HEK293 (cell line): ENCODE measurements around the gene STON2.
A peak's percentile ranks its signal among the peaks of the same experiment; 100 is the strongest.

Experiments
- BCL11A ChIP-seq: fragments of 450-650 bp; formaldehyde crosslinking; IDR thresholded peaks from 2 replicates; pipeline ENCODE4 v1.5.1; 2016; ENCODE audit warnings: low read depth, missing biosample characterization, missing genetic modification characterization
- KLF1 ChIP-seq: fragments of 450-650 bp; formaldehyde crosslinking; IDR thresholded peaks from 2 replicates; pipeline ENCODE4 v1.5.1; 2016; ENCODE audit warnings: missing biosample characterization, missing genetic modification characterization
- KLF16 ChIP-seq: fragments of 450-650 bp; formaldehyde crosslinking; IDR thresholded peaks from 2 replicates; pipeline ENCODE4 v1.5.1; 2017; ENCODE audit warnings: missing biosample characterization, missing genetic modification characterization
- KLF8 ChIP-seq: fragments of 450-650 bp; formaldehyde crosslinking; IDR thresholded peaks from 2 replicates; pipeline ENCODE4 v1.5.1; 2016; ENCODE audit warnings: missing biosample characterization, missing genetic modification characterization
- PRDM4 ChIP-seq: fragments of 450-650 bp; formaldehyde crosslinking; IDR thresholded peaks from 2 replicates; pipeline ENCODE4 v1.5.1; 2017; ENCODE audit warnings: missing biosample characterization, missing genetic modification characterization
- SP3 ChIP-seq: fragments of 450-650 bp; formaldehyde crosslinking; IDR thresholded peaks from 2 replicates; pipeline ENCODE4 v1.5.1; 2016; ENCODE audit warnings: missing biosample characterization, missing genetic modification characterization
- TCF7L2 ChIP-seq: IDR thresholded peaks from 2 replicates; pipeline ENCODE4 v1.6.1; 2011; ENCODE audit warnings: low read depth, mild to moderate bottlenecking, inconsistent platforms, low read length, moderate library complexity, borderline replicate concordance
- TRIM28 ChIP-seq: IDR thresholded peaks from 2 replicates; pipeline ENCODE4 v1.6.1; 2011; ENCODE audit warnings: low read length, control low read depth, borderline replicate concordance
- ZBTB21 ChIP-seq: fragments of 450-650 bp; formaldehyde crosslinking; IDR thresholded peaks from 2 replicates; pipeline ENCODE4 v1.5.1; 2017; ENCODE audit warnings: missing biosample characterization, missing genetic modification characterization
- ZNF112 ChIP-seq: fragments of 450-650 bp; formaldehyde crosslinking; IDR thresholded peaks from 2 replicates; pipeline ENCODE4 v1.5.0; 2017; ENCODE audit warnings: missing biosample characterization, missing genetic modification characterization
- ZNF133 ChIP-seq: fragments of 450-650 bp; formaldehyde crosslinking; IDR thresholded peaks from 2 replicates; pipeline ENCODE4 v1.5.1; 2016; ENCODE audit warnings: missing biosample characterization, missing genetic modification characterization
- ZNF266 ChIP-seq: fragments of 450-650 bp; formaldehyde crosslinking; IDR thresholded peaks from 2 replicates; pipeline ENCODE4 v1.5.1; 2016; ENCODE audit warnings: missing biosample characterization, missing genetic modification characterization, low read depth
- ZNF292 ChIP-seq: fragments of 450-650 bp; formaldehyde crosslinking; IDR thresholded peaks from 2 replicates; pipeline ENCODE4 v1.5.1; 2016; ENCODE audit warnings: low read depth, missing biosample characterization, missing genetic modification characterization, borderline replicate concordance
- ZNF341 ChIP-seq: fragments of 450-650 bp; formaldehyde crosslinking; IDR thresholded peaks from 2 replicates; pipeline ENCODE4; 2016; ENCODE audit warnings: low read depth, missing biosample characterization, missing genetic modification characterization
- ZNF391 ChIP-seq: fragments of 450-650 bp; formaldehyde crosslinking; IDR thresholded peaks from 2 replicates; pipeline ENCODE4 v1.5.1; 2016; ENCODE audit warnings: low read depth, missing biosample characterization, missing genetic modification characterization, borderline replicate concordance
- ZNF404 ChIP-seq: fragments of 450-650 bp; formaldehyde crosslinking; IDR thresholded peaks from 2 replicates; pipeline ENCODE4 v1.5.1; 2017; ENCODE audit warnings: missing biosample characterization, missing genetic modification characterization
- ZNF426 ChIP-seq: fragments of 450-650 bp; formaldehyde crosslinking; IDR thresholded peaks from 2 replicates; pipeline ENCODE4 v1.5.1; 2017; ENCODE audit warnings: missing biosample characterization, missing genetic modification characterization, mild to moderate bottlenecking, inconsistent platforms, moderate library complexity
- ZNF449 ChIP-seq: fragments of 450-650 bp; formaldehyde crosslinking; IDR thresholded peaks from 2 replicates; pipeline ENCODE4 v1.5.1; 2017; ENCODE audit warnings: missing biosample characterization, mild to moderate bottlenecking, missing genetic modification characterization, moderate library complexity
- ZNF501 ChIP-seq: fragments of 450-650 bp; formaldehyde crosslinking; IDR thresholded peaks from 2 replicates; pipeline ENCODE4 v1.5.1; 2016; ENCODE audit warnings: missing biosample characterization, missing genetic modification characterization
- ZNF510 ChIP-seq: fragments of 450-650 bp; formaldehyde crosslinking; IDR thresholded peaks from 2 replicates; pipeline ENCODE4 v1.5.1; 2018; ENCODE audit warnings: mild to moderate bottlenecking, missing genetic modification characterization, missing biosample characterization; ENCODE audit not compliant: insufficient replicate concordance
- ZNF555 ChIP-seq: fragments of 450-650 bp; formaldehyde crosslinking; conservative IDR thresholded peaks from 2 replicates; pipeline ENCODE4 v1.5.1; 2017; ENCODE audit warnings: missing biosample characterization, mild to moderate bottlenecking, missing genetic modification characterization, inconsistent platforms
- ZNF629 ChIP-seq: fragments of 450-650 bp; formaldehyde crosslinking; IDR thresholded peaks from 2 replicates; pipeline ENCODE4 v1.5.1; 2017; ENCODE audit warnings: missing biosample characterization, missing genetic modification characterization
- ZNF660 ChIP-seq: fragments of 450-650 bp; IDR thresholded peaks from 2 replicates; pipeline ENCODE4 v1.5.1; 2018; ENCODE audit warnings: missing biosample characterization, mild to moderate bottlenecking, missing genetic modification characterization
- ZNF747 ChIP-seq: fragments of 450-650 bp; formaldehyde crosslinking; IDR thresholded peaks from 2 replicates; pipeline ENCODE4 v1.5.1; 2016; ENCODE audit warnings: missing biosample characterization, missing genetic modification characterization
- ZNF768 ChIP-seq: fragments of 450-650 bp; formaldehyde crosslinking; IDR thresholded peaks from 2 replicates; pipeline ENCODE4 v1.5.1; 2018; ENCODE audit warnings: missing biosample characterization, mild to moderate bottlenecking, missing genetic modification characterization
- ZNF776 ChIP-seq: fragments of 450-650 bp; formaldehyde crosslinking; IDR thresholded peaks from 2 replicates; pipeline ENCODE4 v1.5.0; 2017; ENCODE audit warnings: missing biosample characterization, missing genetic modification characterization, borderline replicate concordance
- ZNF777 ChIP-seq: fragments of 450-650 bp; formaldehyde crosslinking; IDR thresholded peaks from 2 replicates; pipeline ENCODE4 v1.5.1; 2017; ENCODE audit warnings: missing biosample characterization, missing genetic modification characterization, borderline replicate concordance
- ZSCAN5A ChIP-seq: fragments of 450-650 bp; formaldehyde crosslinking; IDR thresholded peaks from 2 replicates; pipeline ENCODE4 v1.5.1; 2016; ENCODE audit warnings: missing biosample characterization, missing genetic modification characterization
- TF ChIP-seq, protein P1 (sequence below): fragments of 450-650 bp; formaldehyde crosslinking; IDR thresholded peaks from 2 replicates; pipeline ENCODE4 v1.5.1; 2016; ENCODE audit warnings: missing biosample characterization, missing genetic modification characterization
- TF ChIP-seq, protein P2 (sequence below): sonication (generic); formaldehyde crosslinking; IDR thresholded peaks from 2 replicates; pipeline ENCODE4 v1.8.1; 2022; ENCODE audit warnings: mild to moderate bottlenecking, moderate library complexity, missing genetic modification reagents
- TF ChIP-seq, protein P3 (sequence below): fragments of 450-650 bp; IDR thresholded peaks from 2 replicates; pipeline ENCODE4 v1.5.1; 2018; ENCODE audit warnings: missing biosample characterization, missing genetic modification characterization

The STON2 gene

GRCh38 chr14:81220580-81220829, 179.6 kb downstream of the STON2 start (continued):
- TF ChIP-seq, protein P1, sequence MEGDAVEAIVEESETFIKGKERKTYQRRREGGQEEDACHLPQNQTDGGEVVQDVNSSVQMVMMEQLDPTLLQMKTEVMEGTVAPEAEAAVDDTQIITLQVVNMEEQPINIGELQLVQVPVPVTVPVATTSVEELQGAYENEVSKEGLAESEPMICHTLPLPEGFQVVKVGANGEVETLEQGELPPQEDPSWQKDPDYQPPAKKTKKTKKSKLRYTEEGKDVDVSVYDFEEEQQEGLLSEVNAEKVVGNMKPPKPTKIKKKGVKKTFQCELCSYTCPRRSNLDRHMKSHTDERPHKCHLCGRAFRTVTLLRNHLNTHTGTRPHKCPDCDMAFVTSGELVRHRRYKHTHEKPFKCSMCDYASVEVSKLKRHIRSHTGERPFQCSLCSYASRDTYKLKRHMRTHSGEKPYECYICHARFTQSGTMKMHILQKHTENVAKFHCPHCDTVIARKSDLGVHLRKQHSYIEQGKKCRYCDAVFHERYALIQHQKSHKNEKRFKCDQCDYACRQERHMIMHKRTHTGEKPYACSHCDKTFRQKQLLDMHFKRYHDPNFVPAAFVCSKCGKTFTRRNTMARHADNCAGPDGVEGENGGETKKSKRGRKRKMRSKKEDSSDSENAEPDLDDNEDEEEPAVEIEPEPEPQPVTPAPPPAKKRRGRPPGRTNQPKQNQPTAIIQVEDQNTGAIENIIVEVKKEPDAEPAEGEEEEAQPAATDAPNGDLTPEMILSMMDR (tag by site-specific recombination): 0 out of 2 replicates have a peak, but pooled peaks have one; percentile 6
- TF ChIP-seq ZNF768 (no peak), ZNF510 (tag by site-specific recombination) (no peak), ZNF660 (no peak), ZNF449 (tag by site-specific recombination) (no peak), BCL11A (tag by site-specific recombination) (no peak), ZNF292 (tag by site-specific recombination) (no peak), ZNF266 (tag by site-specific recombination) (no peak), ZNF747 (no peak), ZNF629 (no peak), ZNF404 (tag by site-specific recombination) (no peak), KLF16 (tag by site-specific recombination) (0 out of 2 replicates have a peak, but pooled peaks have one; percentile 29), KLF8 (tag by site-specific recombination) (peak; percentile 63; the same call in 1 of the 2 replicates), ZNF133 (tag by site-specific recombination) (no peak), ZNF776 (no peak), ZNF426 (tag by site-specific recombination) (no peak), TCF7L2 (no peak), ZNF501 (tag by site-specific recombination) (no peak), ZNF341 (tag by site-specific recombination) (no peak), ZNF112 (tag by site-specific recombination) (no peak), PRDM4 (tag by site-specific recombination) (no peak), ZSCAN5A (tag by site-specific recombination) (no peak), ZNF777 (tag by site-specific recombination) (no peak), ZNF555 (tag by site-specific recombination) (no peak), TRIM28 (no peak), KLF1 (peak; percentile 19; the same call in 1 of the 2 replicates), ZNF391 (peak; percentile 68; the same call in 1 of the 2 replicates), SP3 (tag by site-specific recombination) (no peak), ZBTB21 (no peak)
- TF ChIP-seq, protein P2, sequence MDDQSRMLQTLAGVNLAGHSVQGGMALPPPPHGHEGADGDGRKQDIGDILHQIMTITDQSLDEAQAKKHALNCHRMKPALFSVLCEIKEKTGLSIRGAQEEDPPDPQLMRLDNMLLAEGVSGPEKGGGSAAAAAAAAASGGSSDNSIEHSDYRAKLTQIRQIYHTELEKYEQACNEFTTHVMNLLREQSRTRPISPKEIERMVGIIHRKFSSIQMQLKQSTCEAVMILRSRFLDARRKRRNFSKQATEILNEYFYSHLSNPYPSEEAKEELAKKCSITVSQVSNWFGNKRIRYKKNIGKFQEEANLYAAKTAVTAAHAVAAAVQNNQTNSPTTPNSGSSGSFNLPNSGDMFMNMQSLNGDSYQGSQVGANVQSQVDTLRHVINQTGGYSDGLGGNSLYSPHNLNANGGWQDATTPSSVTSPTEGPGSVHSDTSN (CRISPR knock-in tag): no peak
- TF ChIP-seq, protein P3, sequence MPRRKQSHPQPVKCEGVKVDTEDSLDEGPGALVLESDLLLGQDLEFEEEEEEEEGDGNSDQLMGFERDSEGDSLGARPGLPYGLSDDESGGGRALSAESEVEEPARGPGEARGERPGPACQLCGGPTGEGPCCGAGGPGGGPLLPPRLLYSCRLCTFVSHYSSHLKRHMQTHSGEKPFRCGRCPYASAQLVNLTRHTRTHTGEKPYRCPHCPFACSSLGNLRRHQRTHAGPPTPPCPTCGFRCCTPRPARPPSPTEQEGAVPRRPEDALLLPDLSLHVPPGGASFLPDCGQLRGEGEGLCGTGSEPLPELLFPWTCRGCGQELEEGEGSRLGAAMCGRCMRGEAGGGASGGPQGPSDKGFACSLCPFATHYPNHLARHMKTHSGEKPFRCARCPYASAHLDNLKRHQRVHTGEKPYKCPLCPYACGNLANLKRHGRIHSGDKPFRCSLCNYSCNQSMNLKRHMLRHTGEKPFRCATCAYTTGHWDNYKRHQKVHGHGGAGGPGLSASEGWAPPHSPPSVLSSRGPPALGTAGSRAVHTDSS (tag by site-specific recombination): peak; percentile 45; the same call in 1 of the 2 replicates
